Loucy (cell line): ENCODE results near the gene KANSL1.

Experiments
- CTCF ChIP-seq: fragments of 200-600 bp; sonication (generic); conservative IDR thresholded peaks from 2 replicates; pipeline ENCODE4 v1.5.1; 2014; ENCODE audit warnings: mild to moderate bottlenecking, antibody characterized with exemption, low read length
- EZH2phosphoT487 ChIP-seq: fragments of 200-600 bp; IDR thresholded peaks from 2 replicates; pipeline ENCODE4 v1.6.1; 2018; ENCODE audit warnings: antibody characterized with exemption, mild to moderate bottlenecking, moderate library complexity, borderline replicate concordance

GRCh38 chr17:46036491-46036890 is 156.7 kb downstream of the KANSL1 start:
- TF ChIP-seq CTCF, result no peak
- no peak for TF ChIP-seq EZH2phosphoT487
